HFF-Myc (cell line): Measurements from ENCODE around the gene AFF1.
A peak's percentile ranks its signal among the peaks of the same experiment; 100 is the strongest.
"Not testable (repeated sequence)": the region's sequence is repeated elsewhere in the genome, so short reads cannot be mapped to it uniquely, and the experiment has no call there.

Experiments used
- DNase-seq: peaks from one replicate; pipeline ENCODE4 v3.0.0-alpha.2; 2011; ENCODE audit warnings: low read depth; ENCODE audit errors: extremely low read depth
- H3K4me3 ChIP-seq: replicated peaks from 2 replicates; pipeline ENCODE4 v1.5.1; 2011; ENCODE audit warnings: low read depth, mild to moderate bottlenecking, control low read depth, low read length
- TF ChIP-seq, protein P1 (sequence below): IDR thresholded peaks from 2 replicates; pipeline ENCODE4 v1.5.1; 2012; ENCODE audit warnings: mild to moderate bottlenecking, low read depth, low read length, control low read depth; ENCODE audit errors: missing control alignments

AFF1 gene

DNA sequence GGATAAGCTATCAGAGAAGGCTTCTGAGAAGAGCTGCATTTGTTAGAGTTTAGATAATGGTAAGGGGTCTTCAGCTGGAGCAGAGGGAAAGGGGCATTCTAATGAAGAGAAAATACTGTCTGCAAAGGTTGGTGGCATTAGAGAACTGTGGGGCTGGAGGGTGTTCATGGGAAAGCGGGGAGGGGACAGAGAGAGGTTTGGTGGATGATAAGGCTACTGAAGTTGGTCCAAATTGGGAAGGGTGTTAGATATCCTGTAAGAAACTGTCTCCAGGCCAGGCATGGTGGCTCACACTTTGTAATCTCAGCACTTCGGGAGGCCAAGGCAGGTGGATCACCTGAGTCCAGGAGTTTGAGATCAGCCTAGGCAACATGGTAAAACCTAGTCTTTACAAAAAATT is 59.9 kb downstream of the AFF1 start:
- DNase-seq = no peak

DNA sequence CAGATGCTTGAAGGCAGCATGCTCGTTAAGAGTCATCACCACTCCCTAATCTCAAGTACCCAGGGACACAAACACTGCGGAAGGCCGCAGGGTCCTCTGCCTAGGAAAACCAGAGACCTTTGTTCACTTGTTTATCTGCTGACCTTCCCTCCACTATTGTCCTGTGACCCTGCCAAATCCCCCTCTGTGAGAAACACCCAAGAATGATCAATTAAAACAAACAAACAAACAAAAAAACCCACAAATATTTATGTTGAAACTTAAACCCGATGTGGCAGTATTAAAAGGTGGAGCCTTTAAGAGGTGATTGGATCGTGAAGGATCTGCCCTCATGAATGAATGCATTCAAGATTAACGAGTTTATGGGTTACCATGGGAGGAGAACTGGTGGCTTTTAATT is 61.7 kb downstream of the AFF1 start:
- not testable (repeated sequence) for DNase-seq, H3K4me3 ChIP-seq

More for the DNA sequence above, 59.9 kb downstream of the AFF1 start:
- TF ChIP-seq, protein P1, sequence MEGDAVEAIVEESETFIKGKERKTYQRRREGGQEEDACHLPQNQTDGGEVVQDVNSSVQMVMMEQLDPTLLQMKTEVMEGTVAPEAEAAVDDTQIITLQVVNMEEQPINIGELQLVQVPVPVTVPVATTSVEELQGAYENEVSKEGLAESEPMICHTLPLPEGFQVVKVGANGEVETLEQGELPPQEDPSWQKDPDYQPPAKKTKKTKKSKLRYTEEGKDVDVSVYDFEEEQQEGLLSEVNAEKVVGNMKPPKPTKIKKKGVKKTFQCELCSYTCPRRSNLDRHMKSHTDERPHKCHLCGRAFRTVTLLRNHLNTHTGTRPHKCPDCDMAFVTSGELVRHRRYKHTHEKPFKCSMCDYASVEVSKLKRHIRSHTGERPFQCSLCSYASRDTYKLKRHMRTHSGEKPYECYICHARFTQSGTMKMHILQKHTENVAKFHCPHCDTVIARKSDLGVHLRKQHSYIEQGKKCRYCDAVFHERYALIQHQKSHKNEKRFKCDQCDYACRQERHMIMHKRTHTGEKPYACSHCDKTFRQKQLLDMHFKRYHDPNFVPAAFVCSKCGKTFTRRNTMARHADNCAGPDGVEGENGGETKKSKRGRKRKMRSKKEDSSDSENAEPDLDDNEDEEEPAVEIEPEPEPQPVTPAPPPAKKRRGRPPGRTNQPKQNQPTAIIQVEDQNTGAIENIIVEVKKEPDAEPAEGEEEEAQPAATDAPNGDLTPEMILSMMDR = no peak
- no peak overlapping the region for H3K4me3 ChIP-seq

DNA sequence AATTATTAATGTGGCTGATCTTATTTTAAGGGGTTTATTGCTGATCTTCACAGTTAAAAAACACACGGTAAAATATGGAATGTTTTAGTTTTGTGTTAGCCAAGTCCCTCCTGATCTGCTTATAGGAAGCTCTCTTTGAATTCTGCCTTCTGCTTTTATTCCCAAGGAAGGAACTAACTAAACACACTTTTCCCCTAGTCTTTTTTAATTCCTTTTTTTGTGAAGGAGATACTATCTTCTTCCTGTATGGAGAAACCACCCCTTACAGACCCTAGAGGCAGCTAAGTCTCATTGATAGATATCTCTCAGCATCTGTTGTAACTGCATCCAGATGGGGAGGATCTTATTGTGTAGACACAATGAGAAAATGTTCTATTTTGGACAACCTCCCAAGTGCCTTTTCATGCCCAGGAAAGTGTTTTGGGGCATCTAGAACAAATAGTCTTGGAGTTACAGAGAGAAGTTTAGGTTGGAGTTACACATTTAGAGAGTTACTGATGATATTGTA is 64.4 kb downstream of the AFF1 start:
- no peak for DNase-seq
- H3K4me3 ChIP-seq = no peak overlapping the region
- TF ChIP-seq, protein P1 = no peak

DNA sequence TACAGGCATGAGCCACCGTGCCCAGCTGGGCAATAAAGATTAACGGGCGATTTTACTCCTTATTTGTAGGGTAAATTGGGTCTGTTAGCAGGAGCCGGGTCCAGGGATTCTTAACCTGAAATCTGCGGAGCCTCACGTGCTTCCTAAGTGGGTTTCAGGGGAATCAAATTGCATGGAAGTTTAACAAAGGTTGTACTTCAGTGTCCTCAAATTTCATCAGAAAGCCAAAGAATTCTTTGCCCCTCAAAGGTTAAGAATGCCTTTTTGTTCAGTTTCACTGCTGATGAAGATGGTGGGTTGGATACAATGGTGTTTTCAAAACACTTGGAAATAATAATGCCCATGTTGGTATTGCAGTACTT is 67.9 kb downstream of the AFF1 start:
- DNase-seq = no peak
- H3K4me3 ChIP-seq = no peak overlapping the region
- TF ChIP-seq, protein P1 = no peak

GRCh38 chr4:87003266-87003665 is 68.5 kb downstream of the AFF1 start:
- H3K4me3 ChIP-seq = no peak overlapping the region
- TF ChIP-seq, protein P1 = no peak
- DNase-seq = no peak

DNA sequence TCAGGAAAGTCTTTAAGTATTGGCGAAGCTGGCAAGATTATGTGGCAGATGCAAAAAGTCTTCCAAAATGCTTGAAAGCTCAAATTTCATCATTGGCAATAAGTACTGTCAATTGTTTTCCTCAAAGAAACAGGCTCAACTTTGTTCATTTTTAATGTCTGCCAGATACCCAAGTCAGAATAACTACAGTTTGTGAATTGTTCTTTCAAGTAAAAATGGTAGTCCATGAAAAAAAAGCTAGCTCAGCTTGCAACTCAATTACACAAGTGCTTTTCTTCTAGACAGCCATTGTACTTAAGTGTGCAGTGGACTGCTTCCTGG is 70.5 kb downstream of the AFF1 start:
- DNase-seq = no peak
- TF ChIP-seq, protein P1 = no peak
- H3K4me3 ChIP-seq = no peak overlapping the region; the same call in 1 of the 2 replicates

GRCh38 chr4:87005690-87006425 is 71.0 kb downstream of the AFF1 start:
- DNase-seq = no peak
- peak overlapping the region; percentile 72 for H3K4me3 ChIP-seq
- TF ChIP-seq, protein P1 = no peak
